Tibial artery (tissue), 4 donors: ENCODE measurements around the gene PSEN1.

Experiments
- DNase-seq, 2 donors: peaks; one replicate each; pipeline ENCODE4 v3.0.0-alpha.2; 2019
- H3K27ac ChIP-seq, 2 donors: fragments of 200-600 bp; sonication (generic) in 1 of 2; 1 replicate in 1 of 2; 2 replicates in 1 of 2; pipeline ENCODE4 v1.5.1; 2018 to 2019; ENCODE audit warnings: mild to moderate bottlenecking in 1 of 2
- H3K27me3 ChIP-seq, 2 donors: fragments of 200-600 bp; sonication (generic) in 1 of 2; one replicate each; pipeline versions ENCODE4 v1.5.1 to v1.6.0; 2016 to 2019
- H3K36me3 ChIP-seq, 3 donors: fragments of 200-600 bp; sonication (generic) in 2 of 3; one replicate each; pipeline ENCODE4 v1.5.1; 2016 to 2019; ENCODE audit warnings: mild to moderate bottlenecking in 2 of 3
- H3K4me1 ChIP-seq, 4 donors: fragments of 200-600 bp; sonication (generic) in 2 of 4; 1 replicate in 3 of 4; 2 replicates in 1 of 4; pipeline ENCODE4 v1.5.1; 2016 to 2019
- H3K4me3 ChIP-seq, 2 donors: fragments of 200-600 bp; sonication (generic) in 1 of 2; 1 replicate in 1 of 2; 2 replicates in 1 of 2; pipeline ENCODE4 v1.5.1; 2018 to 2019; ENCODE audit warnings: mild to moderate bottlenecking in 2 of 2
- H3K9me3 ChIP-seq, 3 donors: fragments of 200-600 bp; sonication (generic) in 1 of 3; one replicate each; pipeline ENCODE4 v1.5.1; 2016 to 2019
- intact Hi-C: fragments of 100-400 bp; cut with DNase I; formaldehyde crosslinking; loops from one replicate; pipeline ENCODE4 v1.15.0; 2023; ENCODE audit warnings: low total_unique reads
- TF ChIP-seq, protein P1 (sequence below), 2 experiments: fragments of 200-600 bp in 1 of 2; fragments of 450-650 bp in 1 of 2; IDR thresholded peaks; one replicate each; pipeline ENCODE4 v1.5.1; 2017 to 2019; ENCODE audit warnings: antibody characterized with exemption in 2 of 2, mild to moderate bottlenecking in 1 of 2, moderate library complexity in 1 of 2

PSEN1 gene

DNA sequence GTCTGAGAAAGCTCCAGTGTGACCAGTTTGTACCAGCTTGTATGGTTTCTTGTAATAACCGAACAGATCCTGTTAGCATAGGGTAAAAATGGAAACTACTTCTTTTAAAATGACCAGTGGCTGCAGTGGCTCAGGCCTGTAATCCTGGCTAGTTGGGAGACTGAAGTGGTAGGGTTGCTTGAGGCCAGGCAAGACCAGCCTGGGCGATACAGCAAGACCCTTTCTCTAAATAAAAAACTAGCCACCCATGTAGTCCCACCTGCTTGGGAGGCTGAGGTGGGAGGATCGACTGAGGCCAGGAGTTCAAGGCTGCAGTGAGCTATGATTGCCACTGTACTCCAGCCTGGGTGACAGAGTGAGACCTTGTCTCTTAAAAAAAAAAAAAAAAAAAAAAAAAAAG, 7.3 kb downstream of the PSEN1 start:
- no peaks in the 10 kb centered on the region for H3K27me3 ChIP-seq
- H3K4me3 ChIP-seq = no peak overlapping the region
- peaks cover 9 to 10% (median 9%) of the 10 kb centered on the region in 3 donors for H3K36me3 ChIP-seq
- H3K9me3 ChIP-seq = no peaks in the 10 kb centered on the region
- H3K27ac ChIP-seq = no peak overlapping the region
- TF ChIP-seq, protein P1, sequence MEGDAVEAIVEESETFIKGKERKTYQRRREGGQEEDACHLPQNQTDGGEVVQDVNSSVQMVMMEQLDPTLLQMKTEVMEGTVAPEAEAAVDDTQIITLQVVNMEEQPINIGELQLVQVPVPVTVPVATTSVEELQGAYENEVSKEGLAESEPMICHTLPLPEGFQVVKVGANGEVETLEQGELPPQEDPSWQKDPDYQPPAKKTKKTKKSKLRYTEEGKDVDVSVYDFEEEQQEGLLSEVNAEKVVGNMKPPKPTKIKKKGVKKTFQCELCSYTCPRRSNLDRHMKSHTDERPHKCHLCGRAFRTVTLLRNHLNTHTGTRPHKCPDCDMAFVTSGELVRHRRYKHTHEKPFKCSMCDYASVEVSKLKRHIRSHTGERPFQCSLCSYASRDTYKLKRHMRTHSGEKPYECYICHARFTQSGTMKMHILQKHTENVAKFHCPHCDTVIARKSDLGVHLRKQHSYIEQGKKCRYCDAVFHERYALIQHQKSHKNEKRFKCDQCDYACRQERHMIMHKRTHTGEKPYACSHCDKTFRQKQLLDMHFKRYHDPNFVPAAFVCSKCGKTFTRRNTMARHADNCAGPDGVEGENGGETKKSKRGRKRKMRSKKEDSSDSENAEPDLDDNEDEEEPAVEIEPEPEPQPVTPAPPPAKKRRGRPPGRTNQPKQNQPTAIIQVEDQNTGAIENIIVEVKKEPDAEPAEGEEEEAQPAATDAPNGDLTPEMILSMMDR (IDR thresholded peaks at IDR 0.05) = no peak
- intact Hi-C loops = no loop called here
- H3K4me1 ChIP-seq = peaks cover 0 to 19% (median 4%) of the 10 kb centered on the region in 4 donors
- no peak for DNase-seq

DNA sequence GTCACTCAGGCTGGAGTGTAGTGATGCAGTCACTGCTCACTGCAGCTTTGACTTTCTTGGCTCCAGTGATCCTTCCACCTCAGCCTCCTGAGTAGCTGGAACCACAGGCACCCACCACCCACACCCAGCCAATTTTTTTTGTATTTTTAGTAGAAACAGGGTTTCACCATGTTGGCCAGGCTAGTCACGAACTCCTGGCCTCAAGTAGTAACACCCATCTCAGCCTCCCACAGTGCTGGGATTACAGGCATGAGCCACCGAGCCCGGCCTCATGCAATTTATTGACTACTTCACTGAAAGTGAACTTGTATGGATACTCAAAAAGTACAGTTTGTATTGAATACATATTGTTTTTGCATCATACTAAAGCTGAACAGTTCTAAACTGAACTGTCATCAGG, 9.1 kb downstream of the PSEN1 start:
- Histone ChIP-seq H3K27ac (no peak overlapping the region), H3K36me3 (peaks cover 26 to 28% (median 26%) of the 10 kb centered on the region in 3 donors), H3K4me3 (no peak overlapping the region), H3K4me1 (peaks cover 0 to 15% (median 2%) of the 10 kb centered on the region in 4 donors), H3K27me3 (no peaks in the 10 kb centered on the region), H3K9me3 (no peaks in the 10 kb centered on the region)
- TF ChIP-seq, protein P1 (IDR thresholded peaks at IDR 0.05) = no peak
- no peak for DNase-seq
- intact Hi-C loops = no loop called here

DNA sequence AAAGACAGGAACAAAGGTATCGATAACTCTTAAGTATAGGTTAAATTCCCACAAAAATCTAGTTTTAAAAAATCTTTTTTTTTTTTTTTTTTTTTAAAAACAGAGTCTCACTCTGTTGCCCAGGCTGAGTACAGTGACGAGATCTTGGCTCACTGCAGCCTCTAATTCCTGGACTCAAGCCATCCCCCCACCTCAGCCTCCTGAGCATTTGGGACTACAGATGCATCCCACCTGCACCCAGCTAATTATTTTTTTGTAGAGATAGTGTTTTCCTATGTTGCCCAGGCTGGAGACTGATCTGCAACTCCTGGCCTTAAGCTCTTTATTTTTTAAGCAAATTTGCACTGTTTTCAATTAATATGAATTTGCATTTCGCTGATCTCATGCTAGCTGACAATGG, 9.8 kb downstream of the PSEN1 start:
- Histone ChIP-seq H3K4me3 (no peak overlapping the region), H3K36me3 (peaks cover 28 to 35% (median 29%) of the 10 kb centered on the region in 3 donors), H3K27me3 (no peaks in the 10 kb centered on the region), H3K4me1 (peaks cover 0 to 15% (median 0%) of the 10 kb centered on the region in 4 donors), H3K9me3 (no peaks in the 10 kb centered on the region), H3K27ac (no peak overlapping the region)
- intact Hi-C loops = no loop called here
- TF ChIP-seq, protein P1 (IDR thresholded peaks at IDR 0.05) = no peak
- DNase-seq = no peak

DNA sequence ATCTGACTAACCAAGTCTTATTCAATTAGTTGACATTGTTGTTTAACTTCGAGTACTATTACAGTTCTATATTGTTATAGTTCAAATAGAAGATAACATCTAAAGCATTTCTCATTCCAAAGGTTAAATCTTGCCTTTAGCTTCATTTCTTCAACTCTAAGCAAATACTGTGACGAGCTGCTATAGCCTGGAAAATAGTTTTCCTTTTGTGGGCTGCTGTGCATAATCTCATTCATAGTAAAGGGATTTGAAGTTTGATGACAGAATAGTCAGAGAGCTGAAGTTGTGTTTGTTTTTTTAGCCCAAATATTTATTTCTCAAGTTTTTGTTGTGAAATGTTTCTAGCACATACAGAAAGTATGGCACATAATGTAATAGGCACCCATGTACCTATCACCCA, 13.4 kb downstream of the PSEN1 start:
- no peak for DNase-seq
- no peaks in the 10 kb centered on the region for H3K9me3 ChIP-seq
- no peak overlapping the region for H3K4me3 ChIP-seq
- H3K36me3 ChIP-seq = peaks cover 28 to 49% (median 29%) of the 10 kb centered on the region in 3 donors
- no peak overlapping the region for H3K27ac ChIP-seq
- no peaks in the 10 kb centered on the region for H3K27me3 ChIP-seq
- peaks cover 0 to 14% (median 3%) of the 10 kb centered on the region in 4 donors for H3K4me1 ChIP-seq
- TF ChIP-seq, protein P1 (IDR thresholded peaks at IDR 0.05) = no peak
- intact Hi-C loops = no loop called here

DNA sequence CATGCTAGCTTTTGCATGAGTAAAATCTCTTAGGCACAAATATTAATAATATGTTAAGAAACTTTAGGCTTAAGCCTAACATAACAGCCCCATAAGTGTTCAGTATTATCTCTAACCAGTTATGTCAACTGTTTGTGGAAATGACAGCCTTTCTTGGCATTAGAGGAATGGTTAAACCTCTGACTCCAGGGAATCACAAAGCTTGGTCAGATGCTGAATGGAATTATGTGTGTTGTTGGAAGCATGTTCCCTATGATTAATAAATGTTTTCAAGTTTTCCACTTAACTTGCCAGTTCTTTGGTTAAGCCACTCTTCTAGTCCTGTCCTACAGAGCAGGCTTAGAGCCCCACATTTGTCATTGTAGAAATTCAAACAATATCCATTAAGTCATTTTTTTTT, 17.0 kb downstream of the PSEN1 start:
- TF ChIP-seq, protein P1 (IDR thresholded peaks at IDR 0.05) = no peak
- no peak overlapping the region for H3K27ac ChIP-seq
- intact Hi-C loops = no loop called here

DNA sequence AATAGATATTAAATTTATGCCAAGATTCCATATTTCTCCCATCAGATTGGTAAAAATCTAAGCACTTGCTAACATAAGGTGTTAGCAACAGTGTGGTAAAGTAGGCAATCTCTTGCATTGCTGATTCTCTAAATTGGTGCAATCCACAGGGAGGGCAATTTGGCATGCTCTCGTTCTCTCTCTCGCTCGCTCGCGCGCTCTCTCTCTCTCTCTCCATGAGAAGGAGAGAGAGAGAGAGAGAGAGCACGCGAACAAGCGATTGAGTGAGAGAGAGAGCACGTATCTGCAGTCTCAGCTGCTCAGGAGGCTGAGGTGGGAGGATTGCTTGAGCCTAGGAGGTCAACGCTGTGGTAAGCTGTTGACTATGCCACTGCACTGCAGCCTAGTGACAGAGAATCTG, 25.9 kb downstream of the PSEN1 start:
- TF ChIP-seq, protein P1 (IDR thresholded peaks at IDR 0.05) = no peak
- intact Hi-C loops = no loop called here
- no peaks in the 10 kb centered on the region for H3K9me3 ChIP-seq
- no peak overlapping the region for H3K27ac ChIP-seq
- H3K4me1 ChIP-seq = no peaks in the 10 kb centered on the region
- peaks cover 30 to 86% (median 54%) of the 10 kb centered on the region in 3 donors for H3K36me3 ChIP-seq
- H3K4me3 ChIP-seq = no peak overlapping the region
- no peak for DNase-seq
- no peaks in the 10 kb centered on the region for H3K27me3 ChIP-seq

More for the DNA sequence above, 17.0 kb downstream of the PSEN1 start:
- Histone ChIP-seq H3K4me3 (no peak overlapping the region), H3K4me1 (peaks cover 0 to 14% (median 0%) of the 10 kb centered on the region in 4 donors), H3K9me3 (no peaks in the 10 kb centered on the region), H3K36me3 (peaks cover 39 to 77% (median 40%) of the 10 kb centered on the region in 3 donors), H3K27me3 (no peaks in the 10 kb centered on the region)
- DNase-seq = no peak
